ENCODE measurements around the gene FBL. TPM values are rescaled to one million over a fixed set of nuclear protein-coding genes. Genes with fewer than 3 reads are reported as not detected.

The FBL gene
- total and polyA plus RNA-seq, 2 of the 13 experiments (the other 11 are each of a cell fraction or from before 2014, with no cell fraction given), result 153 to 468 TPM

- TF ChIP-seq ZNF501 (CRISPR knock-in tag; IDR thresholded peaks at IDR 0.05), result peak; percentile 70; the same call in 1 of the 2 replicates
- peak; percentile 89 for TF ChIP-seq ZNF143 (CRISPR knock-in tag; IDR thresholded peaks at IDR 0.05)
- peak; percentile 64 for TF ChIP-seq POLR2G (IDR thresholded peaks at IDR 0.05; ENCODE audit: low read depth, low read length)
- TF ChIP-seq, protein P1, sequence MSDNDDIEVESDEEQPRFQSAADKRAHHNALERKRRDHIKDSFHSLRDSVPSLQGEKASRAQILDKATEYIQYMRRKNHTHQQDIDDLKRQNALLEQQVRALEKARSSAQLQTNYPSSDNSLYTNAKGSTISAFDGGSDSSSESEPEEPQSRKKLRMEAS (IDR thresholded peaks at IDR 0.05), result peak; percentile 18; the same call in 1 of the 2 replicates
- TF ChIP-seq NCOA2 (CRISPR knock-in tag; IDR thresholded peaks at IDR 0.05), result no peak
- 0 out of 2 replicates have a peak, but pooled peaks have one; percentile 18 for TF ChIP-seq DNMT1 (CRISPR knock-in tag; IDR thresholded peaks at IDR 0.05)
- TF ChIP-seq ZFX (CRISPR knock-in tag; IDR thresholded peaks at IDR 0.05; ENCODE audit: low read depth), result peak; percentile 59; the same call in 1 of the 2 replicates
- TF ChIP-seq, protein P2, sequence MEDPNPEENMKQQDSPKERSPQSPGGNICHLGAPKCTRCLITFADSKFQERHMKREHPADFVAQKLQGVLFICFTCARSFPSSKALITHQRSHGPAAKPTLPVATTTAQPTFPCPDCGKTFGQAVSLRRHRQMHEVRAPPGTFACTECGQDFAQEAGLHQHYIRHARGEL (CRISPR knock-in tag; IDR thresholded peaks at IDR 0.05), result no peak
- TF ChIP-seq SUZ12 (IDR thresholded peaks at IDR 0.05; ENCODE audit: low read depth, low read length), result peak; percentile 36
- TF ChIP-seq RBM22 (optimal IDR thresholded peaks at IDR 0.05; ENCODE audit: low read length), result peak; percentile 76
- 0 out of 2 replicates have a peak, but pooled peaks have one; percentile 42 for TF ChIP-seq ZNF704 (CRISPR knock-in tag; IDR thresholded peaks at IDR 0.05; ENCODE audit: borderline replicate concordance)
- no peak for TF ChIP-seq ZNF7 (CRISPR knock-in tag; IDR thresholded peaks at IDR 0.05)
- TF ChIP-seq GABPB1 (CRISPR knock-in tag; IDR thresholded peaks at IDR 0.05), result peak; percentile 21; the same call in 1 of the 2 replicates
- peak; percentile 97 for TF ChIP-seq NR2C2 (CRISPR knock-in tag; IDR thresholded peaks at IDR 0.05; ENCODE audit: borderline replicate concordance)
- 0 out of 2 replicates have a peak, but pooled peaks have one; percentile 40 for TF ChIP-seq POLR2AphosphoS5 (IDR thresholded peaks at IDR 0.05; ENCODE audit: low read depth, low read length)
- peak; percentile 98 for TF ChIP-seq KDM2A (CRISPR knock-in tag; IDR thresholded peaks at IDR 0.05; ENCODE audit: borderline replicate concordance, low read depth)
- TF ChIP-seq, protein P3, sequence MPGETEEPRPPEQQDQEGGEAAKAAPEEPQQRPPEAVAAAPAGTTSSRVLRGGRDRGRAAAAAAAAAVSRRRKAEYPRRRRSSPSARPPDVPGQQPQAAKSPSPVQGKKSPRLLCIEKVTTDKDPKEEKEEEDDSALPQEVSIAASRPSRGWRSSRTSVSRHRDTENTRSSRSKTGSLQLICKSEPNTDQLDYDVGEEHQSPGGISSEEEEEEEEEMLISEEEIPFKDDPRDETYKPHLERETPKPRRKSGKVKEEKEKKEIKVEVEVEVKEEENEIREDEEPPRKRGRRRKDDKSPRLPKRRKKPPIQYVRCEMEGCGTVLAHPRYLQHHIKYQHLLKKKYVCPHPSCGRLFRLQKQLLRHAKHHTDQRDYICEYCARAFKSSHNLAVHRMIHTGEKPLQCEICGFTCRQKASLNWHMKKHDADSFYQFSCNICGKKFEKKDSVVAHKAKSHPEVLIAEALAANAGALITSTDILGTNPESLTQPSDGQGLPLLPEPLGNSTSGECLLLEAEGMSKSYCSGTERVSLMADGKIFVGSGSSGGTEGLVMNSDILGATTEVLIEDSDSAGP (CRISPR knock-in tag; IDR thresholded peaks at IDR 0.05; ENCODE audit: borderline replicate concordance), result peak; percentile 17; the same call in 1 of the 2 replicates
- TF ChIP-seq POLR2A (IDR thresholded peaks at IDR 0.05; ENCODE audit: insufficient read depth in 1 of 2, low read depth in 2 of 2, low read length in 2 of 2), result 0 out of 4 replicates have a peak, but pooled peaks of 1 of the 2 experiments have one; percentile 48
- TF ChIP-seq, protein P4, sequence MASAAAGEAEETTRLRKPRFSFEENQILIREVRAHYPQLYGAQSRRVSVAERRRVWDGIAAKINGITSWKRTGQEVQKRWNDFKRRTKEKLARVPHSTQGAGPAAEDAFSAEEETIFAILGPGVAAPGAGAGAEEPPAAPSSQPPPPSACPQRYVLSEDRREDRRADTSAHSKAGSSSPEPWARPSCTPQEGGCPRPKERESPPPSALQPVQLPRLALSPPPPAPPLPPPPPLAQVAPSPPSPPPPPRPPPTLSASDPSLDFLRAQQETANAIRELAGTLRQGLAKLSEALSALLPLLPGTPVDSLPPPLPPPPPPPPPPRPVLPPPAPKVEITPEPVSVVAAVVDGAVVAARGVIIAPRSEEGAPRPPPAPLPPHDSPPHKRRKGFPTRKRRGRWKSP (CRISPR knock-in tag; IDR thresholded peaks at IDR 0.05), result peak; percentile 66; the same call in 1 of the 2 replicates
These were observed 21.8 kb downstream of the FBL start (continued) for GRCh38 chr19:39824143-39825092.
